NCI-H2196 treated with DMSO at 0.1 percent for 48 hours (cell line): Measurements from ENCODE around the gene NKX2-8.
"Not testable (repeated sequence)": the region's sequence is repeated elsewhere in the genome, so short reads cannot be mapped to it uniquely, and the experiment has no call there.

Experiments
- DNase-seq: peaks from one replicate; lab custom pipeline; 2025; ENCODE audit not compliant: unreplicated experiment; lab: John Stamatoyannopoulos, UW

Gene NKX2-8

DNA sequence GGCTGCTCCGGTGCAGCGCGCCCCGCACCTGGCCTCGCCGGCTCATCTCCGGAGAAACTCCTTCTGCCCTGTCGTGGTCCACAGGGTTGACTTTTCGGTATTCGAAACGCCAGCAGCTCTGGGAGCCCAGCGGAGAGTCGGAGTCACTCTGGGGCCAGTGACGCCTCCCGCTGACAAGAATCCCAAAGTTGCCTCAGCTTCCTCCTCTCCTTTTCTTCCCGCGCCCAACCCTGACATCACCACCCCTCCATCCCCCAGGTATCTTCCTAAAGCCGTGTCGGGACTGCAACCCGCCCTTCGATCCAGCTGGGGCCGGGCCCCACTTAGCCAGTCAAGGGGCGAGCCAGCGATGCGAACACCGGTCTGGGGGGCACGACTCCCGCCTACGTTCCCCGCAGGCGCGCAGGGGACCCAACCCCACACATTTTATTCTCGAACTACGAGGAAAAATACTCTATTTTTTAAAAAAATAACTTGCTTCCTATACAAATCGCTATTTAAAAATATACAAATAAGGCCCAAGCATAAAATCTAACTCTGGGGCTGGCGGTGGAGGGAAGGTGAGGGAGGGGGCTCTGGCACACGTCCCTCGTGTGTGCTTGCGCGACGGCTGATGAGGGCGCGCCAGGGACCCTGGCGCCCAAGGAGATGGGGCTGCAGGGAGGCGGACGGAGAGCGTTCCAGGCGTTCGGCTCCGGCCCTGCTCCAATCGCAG, 2.1 kb downstream of the NKX2-8 start:
- DNase-seq: no peak

DNA sequence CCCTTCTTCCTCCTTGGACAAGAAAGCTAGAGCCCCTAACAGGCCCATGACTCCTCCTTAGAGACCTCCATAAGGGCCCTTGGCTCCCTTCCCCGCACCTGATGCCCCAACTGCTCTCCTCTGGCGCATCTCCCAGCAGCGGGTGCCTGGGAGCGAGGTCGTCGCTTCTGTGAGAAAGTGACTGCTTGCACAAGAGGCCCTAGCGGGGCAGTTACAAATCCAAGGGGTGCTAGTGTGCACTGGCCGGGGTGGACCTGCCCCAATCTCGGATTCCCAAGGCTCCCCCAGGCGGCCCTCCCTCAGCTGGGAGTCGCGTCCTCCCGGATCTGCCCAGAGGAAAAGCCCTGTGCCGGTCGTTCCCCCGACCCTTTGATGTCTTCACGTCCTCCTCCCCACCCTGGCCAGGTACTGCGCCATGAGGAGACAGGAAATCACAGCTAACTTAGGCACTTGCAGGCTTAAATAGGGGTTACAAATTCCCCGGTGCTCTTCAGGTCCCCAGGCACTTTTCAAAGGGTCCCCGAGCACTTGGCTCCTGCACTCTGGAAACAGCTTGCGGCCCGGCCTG, 2.8 kb downstream of the NKX2-8 start:
- no peak for DNase-seq

DNA sequence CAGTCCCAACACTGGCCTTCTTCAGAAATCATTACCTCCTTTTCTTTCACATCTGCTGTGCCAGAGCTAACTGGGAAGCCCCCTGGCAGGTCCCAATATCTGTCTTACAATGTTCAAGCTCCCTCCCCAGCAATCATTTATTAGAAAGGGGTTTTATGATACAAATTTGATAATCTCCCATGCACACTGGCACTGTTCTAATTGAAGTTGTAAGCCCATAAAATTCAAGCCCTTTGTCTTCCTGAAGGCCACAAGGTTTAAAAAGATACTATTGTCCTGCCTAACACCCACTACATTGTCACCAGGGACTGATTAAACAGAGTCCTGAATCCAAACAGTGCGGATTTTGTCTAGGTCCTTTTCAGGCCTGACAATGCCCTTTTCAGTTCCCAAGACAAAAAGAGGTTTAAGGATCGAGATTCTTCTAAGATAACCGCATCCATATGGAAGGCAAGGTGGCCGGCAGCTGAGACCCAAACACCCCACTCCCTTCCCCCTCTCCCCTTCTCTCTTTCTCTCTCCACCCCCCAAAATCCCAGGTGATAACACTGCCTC, 3.3 kb downstream of the NKX2-8 start:
- DNase-seq: no peak

DNA sequence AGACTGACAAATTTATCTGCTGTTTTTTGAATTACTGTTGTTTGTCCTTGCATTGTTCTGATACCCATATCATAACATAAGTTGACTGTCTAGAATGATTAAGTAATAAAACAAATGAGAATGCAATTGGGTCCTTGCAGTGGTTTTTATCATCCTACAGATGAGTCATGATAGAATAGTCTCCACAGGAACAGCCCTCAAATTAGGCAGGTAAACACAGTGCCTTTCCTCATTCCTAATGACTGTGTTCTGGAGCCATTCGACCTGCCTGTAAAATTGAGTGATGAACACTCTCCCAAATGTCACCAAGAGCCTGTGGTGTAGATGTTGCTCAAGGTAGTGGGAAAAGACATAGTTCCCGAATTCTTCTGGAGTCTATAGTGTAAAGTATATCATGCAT, 12.3 kb downstream of the NKX2-8 start:
- no peak for DNase-seq

DNA sequence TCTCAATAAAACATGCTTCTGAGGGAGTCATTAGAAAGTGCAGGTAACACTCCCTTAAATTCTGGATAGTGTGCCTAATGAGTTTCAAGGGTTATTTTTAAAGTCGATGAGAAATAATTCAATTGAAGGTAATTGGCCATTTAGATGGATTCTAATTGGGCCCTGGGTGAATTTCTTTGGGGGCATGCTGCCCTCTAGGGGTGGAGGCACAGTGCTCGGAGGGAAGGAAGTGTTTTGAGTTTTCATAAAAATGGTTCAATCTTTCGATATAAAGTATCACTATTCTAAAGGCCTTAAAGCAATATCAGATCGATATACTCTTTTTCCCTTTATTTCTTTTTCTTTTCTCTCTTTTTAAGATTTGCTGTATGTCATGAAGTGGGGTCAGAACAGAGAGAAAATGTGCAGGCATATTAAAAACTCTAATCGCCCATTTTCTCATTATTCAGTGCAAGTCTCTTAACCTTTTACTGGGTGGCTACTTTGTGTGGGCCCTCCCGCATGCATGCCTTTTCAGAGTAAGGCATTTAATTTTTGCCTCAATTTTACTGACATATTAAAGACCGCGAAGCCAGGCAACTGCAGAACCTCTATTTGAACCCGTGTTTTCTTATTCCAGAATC, 25.5 kb downstream of the NKX2-8 start:
- DNase-seq: peak; percentile 26

DNA sequence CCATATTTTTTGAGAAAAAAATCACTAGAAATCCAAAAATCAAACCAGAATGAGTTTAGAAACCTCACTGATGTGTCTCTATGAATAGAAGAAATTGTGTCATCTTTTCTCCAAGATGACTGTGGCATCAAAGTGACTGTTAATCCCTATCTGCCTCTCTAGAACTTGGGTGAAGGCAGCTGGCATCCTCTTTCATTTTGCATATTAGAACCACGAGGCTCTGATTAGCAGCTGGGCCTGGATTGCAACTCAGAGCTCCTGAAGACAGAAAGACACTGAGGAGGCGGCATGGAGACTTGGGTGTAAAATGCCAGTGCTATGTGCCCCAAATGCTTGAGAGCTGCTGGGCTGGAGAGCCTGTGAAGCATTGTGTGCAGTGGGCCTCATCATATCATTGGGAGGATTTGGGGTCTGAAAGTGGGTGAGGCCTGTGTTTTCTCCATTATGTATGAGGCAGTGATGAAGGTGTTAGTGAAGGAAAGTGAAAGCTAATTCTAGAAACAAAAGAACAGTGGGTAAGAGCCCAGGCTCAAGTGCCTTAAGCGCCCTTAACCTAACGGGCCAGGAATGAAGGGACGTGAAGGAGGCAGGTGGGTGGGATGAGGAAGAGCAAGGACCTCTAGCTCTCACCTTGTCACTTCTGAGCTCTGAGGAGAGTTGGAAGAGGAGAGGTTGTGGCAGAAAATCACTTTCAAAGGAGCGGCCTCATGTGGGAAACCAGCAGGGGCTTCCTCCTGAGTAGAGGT, 26.2 kb downstream of the NKX2-8 start:
- DNase-seq: no peak

DNA sequence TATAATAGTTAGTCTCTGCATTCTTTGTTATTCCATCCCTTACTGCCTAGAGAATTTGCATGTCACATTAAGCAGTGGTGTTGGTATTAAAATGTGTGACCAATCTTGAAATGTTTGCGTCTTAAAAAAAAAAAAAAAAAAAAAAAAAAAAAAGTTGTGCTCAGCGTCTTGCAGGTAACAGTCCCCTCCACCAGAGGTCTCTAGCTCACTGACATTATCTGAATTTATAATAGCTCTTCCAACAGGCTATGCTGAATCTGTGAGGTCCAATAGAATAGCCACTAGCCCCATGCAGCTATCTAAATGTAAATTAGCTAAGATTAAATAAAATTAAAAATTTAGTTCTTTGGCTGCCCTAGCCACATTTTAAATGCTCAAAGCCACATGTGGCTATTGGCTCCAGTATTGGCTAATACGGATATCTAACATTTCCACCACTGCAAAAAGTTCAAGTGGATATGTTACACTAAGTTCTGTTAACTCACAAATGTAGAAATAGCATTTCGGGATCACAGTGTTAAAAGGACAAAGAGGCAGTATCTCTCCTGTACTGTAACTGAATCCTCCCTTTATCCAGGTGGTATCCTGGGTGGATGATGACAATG, 28.7 kb downstream of the NKX2-8 start:
- peak; percentile 43 for DNase-seq

DNA sequence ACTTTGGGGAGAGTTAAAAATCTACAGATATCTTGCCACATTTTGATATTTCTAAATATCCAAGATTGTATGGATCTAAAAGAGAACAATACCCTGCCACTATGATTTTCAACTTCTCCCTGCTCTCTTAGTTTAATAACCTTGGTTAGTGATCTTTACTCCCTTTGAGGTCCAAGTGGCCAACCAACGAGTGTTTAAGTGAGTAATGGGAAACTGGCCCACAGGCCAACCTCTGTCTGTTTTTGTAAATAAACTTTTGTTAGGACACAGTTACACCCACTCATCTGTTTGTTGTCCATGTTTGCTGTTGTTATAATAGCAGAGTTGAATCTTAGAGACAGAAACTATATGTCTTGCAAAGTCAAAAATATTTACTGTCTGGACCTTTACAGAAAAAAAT, 31.5 kb downstream of the NKX2-8 start:
- DNase-seq: no peak

DNA sequence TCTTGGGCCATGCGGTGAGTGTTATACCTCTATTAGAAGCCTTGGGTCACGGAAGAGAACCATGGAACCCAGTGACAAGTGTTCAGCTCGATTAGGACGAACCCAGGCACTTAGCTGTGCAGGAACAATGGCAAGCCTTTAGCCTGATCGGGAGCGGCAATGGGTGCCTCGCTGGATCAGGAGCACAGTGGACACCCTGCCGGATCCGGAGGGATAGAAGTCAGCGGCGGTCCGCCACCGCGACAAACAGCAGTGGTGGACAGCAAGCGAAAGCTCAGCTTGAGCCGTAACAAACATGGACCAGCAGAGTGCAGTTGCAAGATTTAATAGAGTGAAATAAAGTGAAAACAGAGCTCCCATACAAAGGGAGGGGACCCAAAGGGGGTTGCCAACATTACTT, 38.1 kb downstream of the NKX2-8 start:
- not testable (repeated sequence) for DNase-seq

DNA sequence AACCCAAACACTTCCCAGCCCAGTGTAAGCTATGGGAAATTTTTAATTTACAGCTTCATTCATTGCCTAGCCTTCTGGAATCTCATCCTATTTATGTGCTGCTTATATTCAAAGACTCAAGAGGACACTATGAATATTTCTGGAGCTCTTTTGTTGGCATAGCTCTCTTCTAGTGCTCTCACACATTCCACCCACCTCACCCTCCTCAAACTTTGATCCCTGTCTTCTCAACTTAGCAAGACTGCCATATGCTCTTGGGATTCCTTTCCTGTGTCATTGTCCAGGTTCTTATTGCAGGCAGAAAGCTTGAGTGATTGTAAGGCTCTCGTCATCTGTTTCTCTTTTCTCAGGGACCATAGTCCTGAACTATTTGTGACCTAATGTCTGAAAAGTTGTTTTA, 44.4 kb downstream of the NKX2-8 start:
- no peak for DNase-seq
